ENCODE data around the gene PTPRN2. TPM values are rescaled to one million over a fixed set of nuclear protein-coding genes. Genes with fewer than 3 reads are reported as not detected.

PTPRN2 gene
- total and polyA plus RNA-seq, 2 of the 8 experiments (the other 6 are each of a cell fraction or from before 2014, with no cell fraction given): 2.6 to 4.5 TPM

DNA sequence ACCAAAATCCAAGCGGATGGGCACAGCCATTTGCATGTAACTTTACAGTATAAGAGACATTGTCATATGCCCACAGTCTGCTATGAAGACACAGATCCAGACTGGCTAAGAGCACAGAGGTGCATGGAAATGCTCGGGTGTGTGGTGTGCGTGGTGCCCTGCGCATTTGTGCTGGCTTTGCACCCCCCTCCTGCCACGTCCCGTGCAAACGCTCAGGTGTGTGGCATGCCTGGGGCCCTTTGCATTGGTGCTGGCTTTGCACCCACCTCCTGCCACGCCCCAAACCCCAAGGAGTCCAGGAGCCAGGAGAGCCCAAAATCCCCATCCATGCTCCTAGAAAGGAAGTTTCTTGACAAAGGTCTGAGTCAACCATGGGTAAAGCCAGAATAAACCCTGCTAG, 306.2 kb downstream of the PTPRN2 start:
- no peak overlapping the region for H3K4me2 ChIP-seq (ENCODE audit: insufficient read depth in 1 of 2, low read depth in 2 of 2, low read length in 2 of 2)
- no peak overlapping the region for H2BK12ac ChIP-seq (ENCODE audit: low read depth, low read length)
- no peak overlapping the region for H3K14ac ChIP-seq (ENCODE audit: insufficient read length)
- H3K9me3 ChIP-seq (ENCODE audit: insufficient read depth in 2 of 2, low read depth in 1 of 2, low read length in 1 of 2): peaks cover 7 to 66% of the 10 kb centered on the region in 2 experiments; a peak in 3 of 4 replicates
- H3K4ac ChIP-seq (replicated peaks; ENCODE audit: insufficient read length, low read depth, low read length): no peak overlapping the region
- no peak overlapping the region for H2BK15ac ChIP-seq (ENCODE audit: low read length)
- H2BK5ac ChIP-seq (ENCODE audit: low read depth, low read length): no peak overlapping the region
- ChIA-PET CTCF (ENCODE audit: partially characterized antibody) (interaction anchor here (0.6 kb wide), 1 partner anchor 121 kb away, joined by 3 read pairs; no protein-coding TSS in a partner anchor), POLR2A (ENCODE audit: partially characterized antibody) (no interaction called here)
- H3K27me3 ChIP-seq (replicated peaks in 1 of 4; ENCODE audit: control insufficient read depth in 3 of 4, extremely low read depth in 1 of 4, insufficient read depth in 3 of 4, low read length in 3 of 4): no peaks in the 10 kb centered on the region
- no peak overlapping the region for H2BK20ac ChIP-seq (ENCODE audit: low read length)
- no peak overlapping the region for H2BK120ac ChIP-seq (replicated peaks; ENCODE audit: low read depth, low read length)
- WGBS, 2 experiments (ENCODE audit: extremely low coverage in 1 of 2, insufficient coverage in 1 of 2, insufficient read length in 1 of 2, insufficient replicate concordance in 2 of 2, low coverage in 1 of 2, low lambda C conversion rate in 2 of 2, missing lambda C conversion rate in 1 of 2): 94% methylated on average over 8 of the region's 8 CpGs; no CpG with 5 or more reads in 1 of the 2 experiments
- no peak for DNase-seq (ENCODE audit: low read depth in 1 of 2, low spot score in 2 of 2)
- H4K91ac ChIP-seq (replicated peaks; ENCODE audit: insufficient read length, low read length): no peak overlapping the region
- H3K18ac ChIP-seq (ENCODE audit: extremely low read depth, low read length): no peak overlapping the region
- H3K9ac ChIP-seq (replicated peaks in 1 of 4; ENCODE audit: extremely low read depth in 1 of 4, low read depth in 3 of 4, low read length in 3 of 4): no peak overlapping the region
- no peak overlapping the region for H3K56ac ChIP-seq (replicated peaks; ENCODE audit: insufficient read length, low read depth, low read length)
- FAIRE-seq: no peak
- no peak overlapping the region for H2AFZ ChIP-seq (ENCODE audit: low read length)
- no peak overlapping the region for H3K4me3 ChIP-seq (ENCODE audit: extremely low read depth in 1 of 4, insufficient read depth in 2 of 4, low read depth in 3 of 4, low read length in 4 of 4)
- H3K79me1 ChIP-seq (ENCODE audit: low read depth, low read length): no peaks in the 10 kb centered on the region; the same call in 1 of the 2 replicates
- H4K8ac ChIP-seq (ENCODE audit: extremely low read depth, insufficient read depth, low read length): no peak overlapping the region
- H4K5ac ChIP-seq (ENCODE audit: insufficient read length, low read depth, low read length): no peak overlapping the region
- H3K23ac ChIP-seq (ENCODE audit: insufficient read length): no peak overlapping the region
- no peak overlapping the region for H2AK5ac ChIP-seq (ENCODE audit: low read depth, low read length)
- H3K79me2 ChIP-seq (ENCODE audit: control insufficient read depth in 1 of 2, insufficient read depth in 2 of 2, low read length in 2 of 2): no peaks in the 10 kb centered on the region
- H3K23me2 ChIP-seq (ENCODE audit: low read depth, low read length): no peaks in the 10 kb centered on the region
- H3K27ac ChIP-seq (ENCODE audit: low read depth, low read length): no peak overlapping the region
- no peaks in the 10 kb centered on the region for H4K20me1 ChIP-seq (replicated peaks in 1 of 2; ENCODE audit: control insufficient read depth in 1 of 2, insufficient read depth in 2 of 2, low read length in 2 of 2)
- no peaks in the 10 kb centered on the region for H3K36me3 ChIP-seq (ENCODE audit: control insufficient read depth in 2 of 4, insufficient read depth in 4 of 4, low read length in 3 of 4)
- H3K4me1 ChIP-seq (replicated peaks in 1 of 4; ENCODE audit: control insufficient read depth in 3 of 4, insufficient read depth in 4 of 4, low read length in 3 of 4): no peaks in the 10 kb centered on the region; a peak in 2 of 7 replicates
- TF ChIP-seq RBBP5 (IDR thresholded peaks at IDR 0.05; ENCODE audit: borderline replicate concordance, low read depth, low read length) (no peak), RXRA (IDR thresholded peaks at IDR 0.05; ENCODE audit: insufficient read depth, low read depth, low read length) (no peak)

Measured in H1 (cell line).